ENCODE data around the gene TRIM2. TPM values are rescaled to one million over a fixed set of nuclear protein-coding genes. Genes with fewer than 3 reads are reported as not detected.

The TRIM2 gene
- total and polyA plus RNA-seq, 2 of the 8 experiments (the other 6 are each of a cell fraction or from before 2014, with no cell fraction given), result 34.0 to 59.8 TPM

DNA sequence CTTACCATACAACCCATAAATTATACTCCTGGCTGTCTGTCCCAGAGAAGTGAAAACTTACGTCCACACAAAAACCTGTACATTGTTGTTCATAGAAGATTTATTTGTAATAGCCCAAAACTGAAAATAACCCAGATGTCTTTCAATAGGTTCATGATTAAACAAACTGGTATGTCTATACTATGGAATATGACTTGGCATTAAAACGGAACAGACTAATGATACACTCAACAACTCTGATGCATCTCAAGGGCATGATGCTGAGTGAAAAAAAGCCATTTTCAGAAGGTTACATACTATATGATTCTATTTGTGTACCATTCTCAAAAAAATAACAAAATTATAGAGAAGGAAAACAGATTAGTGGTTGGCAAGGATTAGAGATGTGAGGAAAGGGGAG is 128.7 kb downstream of the TRIM2 start (continued):
- no peak for TF ChIP-seq CHD1 (IDR thresholded peaks at IDR 0.05; ENCODE audit: low read depth, low read length)
- TF ChIP-seq ATF3 (IDR thresholded peaks at IDR 0.05; ENCODE audit: insufficient read depth, low read depth, low read length), result no peak
- no peak for TF ChIP-seq JUN (IDR thresholded peaks at IDR 0.05; ENCODE audit: low read depth, low read length)
- no peak for TF ChIP-seq POU5F1 (IDR thresholded peaks at IDR 0.05; ENCODE audit: low read depth, low read length)
- TF ChIP-seq SIX5 (IDR thresholded peaks at IDR 0.05; ENCODE audit: low read depth, low read length), result no peak
- TF ChIP-seq EGR1 (IDR thresholded peaks at IDR 0.05; ENCODE audit: borderline replicate concordance, low read depth, low read length), result no peak
